ENCODE results near the gene VN1R5. TPM values are rescaled to one million over a fixed set of nuclear protein-coding genes. Genes with fewer than 3 reads are reported as not detected.

Gene VN1R5
- total RNA-seq, 2 experiments from 2014 or later: not detected

GRCh38 chr1:247247568-247247967 is 8.3 kb upstream of the VN1R5 start:
- POLR2A ChIA-PET: no interaction called here
- CTCF ChIA-PET (ENCODE audit: unreplicated experiment): no interaction called here

DNA sequence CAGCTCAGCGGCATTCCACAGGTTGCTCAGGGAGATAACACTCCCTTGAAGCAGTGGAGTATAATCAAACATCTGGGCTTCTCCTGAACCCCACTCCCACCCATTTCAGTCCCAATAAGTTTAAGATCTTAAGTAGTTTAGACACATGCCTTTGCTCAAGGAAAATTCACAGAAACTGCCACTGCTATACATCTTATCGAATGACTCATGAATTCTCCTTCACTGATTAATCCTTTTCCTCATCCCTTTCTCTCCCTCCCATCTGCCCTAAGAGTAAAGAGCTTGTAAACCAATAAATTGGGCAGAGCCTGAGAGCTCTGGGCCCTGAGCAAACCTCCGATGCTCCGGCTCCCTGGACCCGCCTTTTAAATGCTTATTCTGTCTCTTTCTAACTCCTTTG is 10.2 kb downstream of the VN1R5 start:
- Histone ChIP-seq H3K27ac (ENCODE audit: low read depth, low read length, poor library complexity, severe bottlenecking) (no peak overlapping the region), H3K9me3 (ENCODE audit: low read length) (no peaks in the 10 kb centered on the region), H3K79me2 (ENCODE audit: insufficient read depth, low read depth, low read length) (no peaks in the 10 kb centered on the region), H3K9me2 (ENCODE audit: insufficient read depth, low read length) (no peaks in the 10 kb centered on the region), H3K36me3 (ENCODE audit: insufficient read depth, low read length) (no peaks in the 10 kb centered on the region), H3K4me2 (ENCODE audit: low read length) (no peak overlapping the region), H2AFZ (ENCODE audit: low read length) (no peak overlapping the region), H4K20me1 (ENCODE audit: insufficient read depth, low read length) (no peaks in the 10 kb centered on the region), H3K4me1 (ENCODE audit: insufficient read depth, low read length, poor library complexity, severe bottlenecking) (no peaks in the 10 kb centered on the region), H3K4me3 (ENCODE audit: low read depth, low read length, poor library complexity, severe bottlenecking) (no peak overlapping the region)
- intact Hi-C loops (cut with micrococcal nuclease; ENCODE audit: unreplicated experiment): no loop called here
- BruUV-seq (replicated peaks): no TSS peak
- ChIA-PET CTCF (ENCODE audit: unreplicated experiment) (no interaction called here), POLR2A (no interaction called here)
- TF ChIP-seq EZH2phosphoT487 (IDR thresholded peaks at IDR 0.05; ENCODE audit: borderline replicate concordance, low read depth, low read length): no peak
- TF ChIP-seq CTCF (conservative IDR thresholded peaks at IDR 0.05; ENCODE audit: low read length): no peak
- DNase-seq (ENCODE audit: low spot score): no peak

More at GRCh38 chr1:247247568-247247967, 8.3 kb upstream of the VN1R5 start:
- Histone ChIP-seq H3K4me2 (ENCODE audit: low read length) (no peak overlapping the region), H3K9me2 (ENCODE audit: insufficient read depth, low read length) (no peaks in the 10 kb centered on the region), H3K27ac (ENCODE audit: low read depth, low read length, poor library complexity, severe bottlenecking) (no peak overlapping the region), H3K36me3 (ENCODE audit: insufficient read depth, low read length) (no peaks in the 10 kb centered on the region), H3K4me1 (ENCODE audit: insufficient read depth, low read length, poor library complexity, severe bottlenecking) (no peaks in the 10 kb centered on the region), H2AFZ (ENCODE audit: low read length) (no peak overlapping the region), H3K9me3 (ENCODE audit: low read length) (no peaks in the 10 kb centered on the region), H3K4me3 (ENCODE audit: low read depth, low read length, poor library complexity, severe bottlenecking) (no peak overlapping the region), H3K79me2 (ENCODE audit: insufficient read depth, low read depth, low read length) (no peaks in the 10 kb centered on the region), H4K20me1 (ENCODE audit: insufficient read depth, low read length) (no peaks in the 10 kb centered on the region)
- DNase-seq (ENCODE audit: low spot score): no peak
- intact Hi-C loops (cut with micrococcal nuclease; ENCODE audit: unreplicated experiment): no loop called here
- no TSS peak for BruUV-seq (replicated peaks)
- TF ChIP-seq CTCF (conservative IDR thresholded peaks at IDR 0.05; ENCODE audit: low read length): no peak
- TF ChIP-seq EZH2phosphoT487 (IDR thresholded peaks at IDR 0.05; ENCODE audit: borderline replicate concordance, low read depth, low read length): no peak

GRCh38 chr1:247268390-247269045 is 12.6 kb downstream of the VN1R5 start:
- Histone ChIP-seq H3K4me3 (ENCODE audit: low read depth, low read length, poor library complexity, severe bottlenecking) (no peak overlapping the region), H4K20me1 (ENCODE audit: insufficient read depth, low read length) (no peaks in the 10 kb centered on the region), H3K4me2 (ENCODE audit: low read length) (no peak overlapping the region), H2AFZ (ENCODE audit: low read length) (no peak overlapping the region), H3K27ac (ENCODE audit: low read depth, low read length, poor library complexity, severe bottlenecking) (no peak overlapping the region), H3K9me3 (ENCODE audit: low read length) (no peaks in the 10 kb centered on the region), H3K79me2 (ENCODE audit: insufficient read depth, low read depth, low read length) (no peaks in the 10 kb centered on the region), H3K4me1 (ENCODE audit: insufficient read depth, low read length, poor library complexity, severe bottlenecking) (no peaks in the 10 kb centered on the region), H3K36me3 (ENCODE audit: insufficient read depth, low read length) (no peaks in the 10 kb centered on the region), H3K9me2 (ENCODE audit: insufficient read depth, low read length) (no peaks in the 10 kb centered on the region)
- BruUV-seq (replicated peaks): no TSS peak
- CTCF ChIA-PET (ENCODE audit: unreplicated experiment): no interaction called here
- no peak for DNase-seq (ENCODE audit: low spot score)
- intact Hi-C loops (cut with micrococcal nuclease; ENCODE audit: unreplicated experiment): no loop called here
- TF ChIP-seq EZH2phosphoT487 (IDR thresholded peaks at IDR 0.05; ENCODE audit: borderline replicate concordance, low read depth, low read length) (no peak), CTCF (conservative IDR thresholded peaks at IDR 0.05; ENCODE audit: low read length) (no peak)
- POLR2A ChIA-PET: interaction anchor here (0.6 kb wide), 1 partner anchor 20 kb away, joined by 5 read pairs; no protein-coding TSS in a partner anchor
